OCI-LY1 (cell line): ENCODE results near the gene TRPC4AP.

Source experiments
- H2AFZ ChIP-seq: fragments of 200-600 bp; sonication (generic), shearing (Covaris generic); 2 replicates; pipeline ENCODE4 v1.6.0; 2014; ENCODE audit warnings: antibody characterized with exemption, mild to moderate bottlenecking, low read length
- H3F3A ChIP-seq: fragments of 200-600 bp; sonication (generic), shearing (Covaris generic); 2 replicates; pipeline ENCODE4 v1.6.0; 2014; ENCODE audit warnings: mild to moderate bottlenecking, antibody characterized with exemption, low read length, moderate library complexity; ENCODE audit not compliant: insufficient read depth
- H3K27ac ChIP-seq: fragments of 200-600 bp; sonication (generic); 2 replicates; pipeline ENCODE4 v1.5.1; 2014; ENCODE audit warnings: low read length, mixed run types, mild to moderate bottlenecking, low read depth; ENCODE audit not compliant: poor library complexity, severe bottlenecking
- H3K27me3 ChIP-seq: fragments of 200-600 bp; sonication (generic); 2 replicates; pipeline ENCODE4 v1.6.0; 2014; ENCODE audit warnings: antibody characterized with exemption, mild to moderate bottlenecking, low read length, moderate library complexity; ENCODE audit not compliant: insufficient read depth
- H3K36me3 ChIP-seq: fragments of 200-600 bp; sonication (generic); 2 replicates; pipeline ENCODE4 v1.6.1; 2014; ENCODE audit warnings: mild to moderate bottlenecking, antibody characterized with exemption, low read length, moderate library complexity, mixed read lengths; ENCODE audit not compliant: insufficient read depth
- H3K4me1 ChIP-seq: fragments of 200-600 bp; sonication (generic); 2 replicates; pipeline ENCODE4 v1.5.1; 2014; ENCODE audit warnings: mild to moderate bottlenecking, low read length, moderate library complexity; ENCODE audit not compliant: insufficient read depth, severe bottlenecking
- H3K4me2 ChIP-seq: fragments of 200-600 bp; sonication (generic), shearing (Covaris generic); 2 replicates; pipeline ENCODE4 v1.6.1; 2014; ENCODE audit warnings: low read length
- H3K4me3 ChIP-seq: fragments of 200-600 bp; sonication (generic); 2 replicates; pipeline ENCODE4 v1.5.1; 2014; ENCODE audit warnings: low read length, low read depth, mild to moderate bottlenecking, mixed read lengths; ENCODE audit not compliant: poor library complexity, severe bottlenecking
- H3K79me2 ChIP-seq: fragments of 200-600 bp; shearing (Covaris generic); 2 replicates; pipeline ENCODE4 v1.6.1; 2016; ENCODE audit warnings: mixed run types, low read length, mixed read lengths; ENCODE audit not compliant: insufficient read depth
- H3K9ac ChIP-seq: fragments of 200-600 bp; sonication (generic), shearing (Covaris generic); 2 replicates; pipeline ENCODE4 v1.6.1; 2014; ENCODE audit warnings: mild to moderate bottlenecking, low read length, mixed read lengths
- H3K9me2 ChIP-seq: fragments of 200-600 bp; sonication (generic), shearing (Covaris generic); 2 replicates; pipeline ENCODE4 v1.6.1; 2014; ENCODE audit warnings: low read depth, mild to moderate bottlenecking, low read length, mixed read lengths
- H3K9me3 ChIP-seq: fragments of 200-600 bp; shearing (Covaris generic); 2 replicates; pipeline ENCODE4 v1.6.1; 2014; ENCODE audit warnings: low read length, mixed read lengths
- H4K20me1 ChIP-seq: fragments of 200-600 bp; sonication (generic), shearing (Covaris generic); 2 replicates; pipeline ENCODE4 v1.6.0; 2016; ENCODE audit warnings: mild to moderate bottlenecking, low read length; ENCODE audit not compliant: insufficient read depth
- CTCF ChIP-seq: fragments of 200-600 bp; sonication (generic), shearing (Covaris generic); IDR thresholded peaks from 2 replicates; pipeline ENCODE4 v1.5.1; 2017; ENCODE audit warnings: mild to moderate bottlenecking, antibody characterized with exemption, low read length, moderate library complexity, mixed read lengths
- EZH2 ChIP-seq: fragments of 200-600 bp; sonication (generic), shearing (Covaris generic); IDR thresholded peaks from 2 replicates; pipeline ENCODE4 v1.8.0; 2017; ENCODE audit warnings: borderline replicate concordance, mixed run types, mild to moderate bottlenecking, antibody characterized with exemption, low read length, moderate library complexity, mixed read lengths

TRPC4AP gene

DNA sequence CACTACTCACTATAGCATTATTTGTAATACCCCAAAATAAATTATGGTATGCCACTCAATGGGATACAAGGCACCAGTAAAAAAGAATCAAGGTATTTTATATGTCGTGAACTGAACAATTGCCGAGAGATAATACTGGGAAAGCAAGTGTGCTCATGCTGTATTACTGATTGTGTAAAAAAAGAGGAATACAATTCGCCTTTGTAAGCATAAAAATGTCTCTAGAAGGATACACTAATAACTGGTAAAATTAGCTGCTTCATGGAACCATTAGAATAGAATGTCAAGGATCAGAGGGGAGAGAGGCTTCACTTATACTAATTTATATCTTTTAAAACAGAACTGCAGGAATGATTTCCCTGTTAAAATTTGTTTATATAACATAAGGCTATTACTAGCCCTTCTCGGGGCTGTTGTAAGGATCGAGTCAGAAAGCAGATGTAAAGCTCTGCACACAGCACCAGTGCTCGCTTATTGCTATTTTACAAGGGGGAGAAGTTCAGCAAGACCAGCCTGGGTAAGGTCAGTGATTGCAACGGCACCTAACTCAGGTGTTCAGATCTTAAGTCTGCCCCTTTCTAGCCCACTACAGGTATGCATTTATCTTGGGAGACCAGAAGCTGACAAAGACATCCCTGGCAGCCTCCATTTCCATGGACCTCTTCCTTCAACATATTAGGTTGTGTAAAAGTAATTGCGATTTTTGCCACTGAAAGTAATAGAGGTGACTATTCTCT lies 75.3 kb downstream of the TRPC4AP start:
- H3F3A ChIP-seq, result no peaks in the 10 kb centered on the region; the same call in 1 of the 2 replicates
- no peak overlapping the region for H2AFZ ChIP-seq
- peaks cover 17% of the 10 kb centered on the region for H3K4me1 ChIP-seq

DNA sequence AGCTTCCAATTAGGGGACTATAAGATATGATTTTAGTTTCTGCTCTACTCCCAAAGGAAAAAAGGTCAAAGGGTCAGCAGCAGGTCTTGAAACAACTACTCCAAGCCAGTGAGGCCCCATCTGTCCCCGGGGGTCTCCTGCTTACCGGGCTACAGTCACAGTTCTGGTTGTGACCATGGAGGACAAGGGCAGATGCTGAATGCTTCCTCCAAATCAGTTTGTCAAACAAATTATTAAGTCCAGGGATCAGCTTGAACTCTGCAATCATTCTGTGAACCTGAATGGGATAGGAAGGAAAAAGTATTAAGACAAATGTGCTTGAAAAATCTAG lies 76.8 kb downstream of the TRPC4AP start:
- Histone ChIP-seq H3K79me2 (no peaks in the 10 kb centered on the region), H3K9me2 (no peaks in the 10 kb centered on the region), H3K27ac (no peak overlapping the region), H3F3A (no peaks in the 10 kb centered on the region; the same call in 1 of the 2 replicates), H3K9me3 (no peaks in the 10 kb centered on the region), H3K4me2 (no peak overlapping the region), H3K36me3 (peaks cover 45% of the 10 kb centered on the region), H2AFZ (no peak overlapping the region), H3K4me1 (peaks cover 17% of the 10 kb centered on the region), H3K4me3 (no peak overlapping the region), H3K27me3 (no peaks in the 10 kb centered on the region), H3K9ac (no peak overlapping the region), H4K20me1 (no peaks in the 10 kb centered on the region)
- TF ChIP-seq EZH2, result no peak
- TF ChIP-seq CTCF, result no peak

More for the DNA sequence above, 75.3 kb downstream of the TRPC4AP start:
- Histone ChIP-seq H3K9me3 (no peaks in the 10 kb centered on the region), H3K27ac (no peak overlapping the region), H4K20me1 (no peaks in the 10 kb centered on the region), H3K36me3 (peaks cover 41% of the 10 kb centered on the region), H3K79me2 (no peaks in the 10 kb centered on the region), H3K4me3 (no peak overlapping the region), H3K27me3 (no peaks in the 10 kb centered on the region), H3K9ac (no peak overlapping the region), H3K9me2 (no peaks in the 10 kb centered on the region), H3K4me2 (no peak overlapping the region)
- TF ChIP-seq EZH2 (no peak), CTCF (no peak)

DNA sequence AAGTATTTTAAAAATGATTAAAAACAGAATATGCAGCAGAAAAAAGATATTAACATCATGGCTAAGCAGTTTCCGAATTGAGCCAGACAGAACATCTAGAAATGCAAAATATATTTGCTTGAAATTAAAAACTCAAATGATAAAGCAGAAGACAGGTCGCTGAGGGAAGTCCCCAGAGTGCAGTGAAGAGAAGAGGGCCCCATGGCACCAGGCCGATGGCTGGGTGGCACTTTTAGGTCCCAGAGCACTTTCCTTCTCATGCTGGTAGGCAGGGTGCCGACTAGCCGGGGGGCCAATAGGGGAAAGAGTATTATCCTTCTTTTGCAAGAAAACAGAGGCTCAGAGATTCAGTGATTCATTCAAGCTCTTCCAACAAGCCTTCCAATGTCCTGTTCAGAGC lies 78.1 kb downstream of the TRPC4AP start:
- TF ChIP-seq EZH2 (no peak), CTCF (no peak)
- Histone ChIP-seq H3K4me2 (peak overlapping the region; percentile 0; the same call in 1 of the 2 replicates), H3K9me2 (no peaks in the 10 kb centered on the region), H3K79me2 (no peaks in the 10 kb centered on the region), H4K20me1 (no peaks in the 10 kb centered on the region), H2AFZ (no peak overlapping the region), H3F3A (no peaks in the 10 kb centered on the region; the same call in 1 of the 2 replicates), H3K4me3 (no peak overlapping the region), H3K27me3 (no peaks in the 10 kb centered on the region), H3K9ac (no peak overlapping the region; the same call in 1 of the 2 replicates), H3K36me3 (peaks cover 56% of the 10 kb centered on the region), H3K9me3 (no peaks in the 10 kb centered on the region), H3K27ac (peak overlapping the region; percentile 75), H3K4me1 (peaks cover 17% of the 10 kb centered on the region)
